Epithelial cell of proximal tubule (primary cell): ENCODE measurements around the gene PIP5K1A. TPM values are rescaled to one million over a fixed set of nuclear protein-coding genes. Genes with fewer than 3 reads are reported as not detected.

Source experiments
- DNase-seq: peaks from one replicate; pipeline ENCODE4 v3.0.0-alpha.2; 2011; ENCODE audit warnings: low read depth
- H3K4me3 ChIP-seq: 2 replicates; pipeline ENCODE4 v1.5.1; 2011; ENCODE audit warnings: low read depth, mild to moderate bottlenecking, low read length
- CTCF ChIP-seq: conservative IDR thresholded peaks from 2 replicates; pipeline ENCODE4 v1.5.1; 2012; ENCODE audit warnings: low read depth, mild to moderate bottlenecking, low read length
- total RNA-seq: library from RNA; depleted of rRNA; stranded (reverse); fragments of >200 nt; gene quantifications from 2 replicates; pipeline ENCODE4 v1.2.3, GENCODE V29; 2015

Gene PIP5K1A
- total RNA-seq, 1 donor from 2014 or later, result 62.1 TPM

GRCh38 chr1:151192047-151192446, 6.3 kb upstream of the PIP5K1A start:
- no peak for TF ChIP-seq CTCF
- no peak for DNase-seq
- no peak overlapping the region for H3K4me3 ChIP-seq

GRCh38 chr1:151193304-151193703, 5.0 kb upstream of the PIP5K1A start:
- H3K4me3 ChIP-seq, result no peak overlapping the region
- no peak for TF ChIP-seq CTCF
- DNase-seq, result no peak

GRCh38 chr1:151193856-151194255, 4.5 kb upstream of the PIP5K1A start:
- DNase-seq, result no peak
- no peak overlapping the region for H3K4me3 ChIP-seq
- no peak for TF ChIP-seq CTCF

GRCh38 chr1:151194894-151195594, 3.3 kb upstream of the PIP5K1A start:
- H3K4me3 ChIP-seq, result peak overlapping the region; percentile 50
- DNase-seq, result peak; percentile 87
- TF ChIP-seq CTCF, result peak; percentile 7

- TF ChIP-seq CTCF, result peak; percentile 71
- DNase-seq, result peak; percentile 70
- peak overlapping the region; percentile 50 for H3K4me3 ChIP-seq
Measured at GRCh38 chr1:151196292-151196800, 2.0 kb upstream of the PIP5K1A start.

- TF ChIP-seq CTCF, result no peak
- no peak for DNase-seq
- peak overlapping the region; percentile 75 for H3K4me3 ChIP-seq
Measured at GRCh38 chr1:151197863-151198253, 494 bp upstream of the PIP5K1A start.
